ENCODE results near the gene TRIM72.

DNA sequence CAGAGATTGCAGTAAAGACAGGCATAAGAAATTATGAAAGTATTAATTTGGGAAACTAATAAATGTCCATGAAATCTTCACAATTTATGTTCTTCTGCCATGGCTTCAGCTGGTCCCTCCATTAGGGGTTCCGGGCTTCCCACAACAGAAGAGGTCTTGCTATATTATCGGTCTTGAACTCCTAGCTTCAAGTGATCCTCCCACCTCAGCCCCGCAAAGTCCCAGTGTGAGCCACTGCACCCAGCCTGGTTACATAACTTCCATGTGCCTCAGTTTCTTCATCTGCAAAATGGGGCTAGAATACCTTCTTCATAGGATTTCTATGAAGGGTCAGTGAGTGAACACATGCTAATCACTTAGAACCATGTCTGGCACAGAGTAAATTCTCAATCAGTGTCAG, 32.4 kb downstream of the TRIM72 start:
- TF ChIP-seq, protein P1, sequence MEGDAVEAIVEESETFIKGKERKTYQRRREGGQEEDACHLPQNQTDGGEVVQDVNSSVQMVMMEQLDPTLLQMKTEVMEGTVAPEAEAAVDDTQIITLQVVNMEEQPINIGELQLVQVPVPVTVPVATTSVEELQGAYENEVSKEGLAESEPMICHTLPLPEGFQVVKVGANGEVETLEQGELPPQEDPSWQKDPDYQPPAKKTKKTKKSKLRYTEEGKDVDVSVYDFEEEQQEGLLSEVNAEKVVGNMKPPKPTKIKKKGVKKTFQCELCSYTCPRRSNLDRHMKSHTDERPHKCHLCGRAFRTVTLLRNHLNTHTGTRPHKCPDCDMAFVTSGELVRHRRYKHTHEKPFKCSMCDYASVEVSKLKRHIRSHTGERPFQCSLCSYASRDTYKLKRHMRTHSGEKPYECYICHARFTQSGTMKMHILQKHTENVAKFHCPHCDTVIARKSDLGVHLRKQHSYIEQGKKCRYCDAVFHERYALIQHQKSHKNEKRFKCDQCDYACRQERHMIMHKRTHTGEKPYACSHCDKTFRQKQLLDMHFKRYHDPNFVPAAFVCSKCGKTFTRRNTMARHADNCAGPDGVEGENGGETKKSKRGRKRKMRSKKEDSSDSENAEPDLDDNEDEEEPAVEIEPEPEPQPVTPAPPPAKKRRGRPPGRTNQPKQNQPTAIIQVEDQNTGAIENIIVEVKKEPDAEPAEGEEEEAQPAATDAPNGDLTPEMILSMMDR (conservative IDR thresholded peaks at IDR 0.05; ENCODE audit: low read depth, low read length) = no peak
- no peak for TF ChIP-seq EZH2 (IDR thresholded peaks at IDR 0.05; ENCODE audit: low read length, unreplicated experiment)

Data from PC-3 (cell line).